ENCODE measurements around the gene TTC21B.

TTC21B gene

GRCh38 chr2:165827016-165827920, 126.3 kb downstream of the TTC21B start:
- DNase-seq, result no peak

DNA sequence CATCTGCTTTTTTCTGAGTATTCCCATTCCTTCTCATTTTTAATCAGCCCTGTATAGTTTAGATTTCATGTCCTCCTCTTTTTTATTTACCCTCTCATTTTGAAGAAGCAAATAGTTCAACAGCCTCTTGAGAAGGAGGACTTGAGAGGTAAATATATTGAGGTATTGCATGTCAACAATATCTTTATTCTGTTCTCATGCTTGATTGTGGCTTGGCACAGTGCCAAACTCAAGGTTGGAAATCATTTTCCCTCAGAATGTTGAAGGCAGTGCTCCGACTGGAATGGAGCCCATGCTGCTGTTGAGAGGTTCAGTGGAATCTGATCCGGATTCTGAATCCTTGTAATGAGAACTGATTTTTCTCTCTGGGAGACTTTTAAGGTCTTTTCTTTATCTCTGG, 128.5 kb downstream of the TTC21B start:
- DNase-seq, result no peak

Data from hematopoietic multipotent progenitor cell treated with erythropoietin and hydrocortisone succinate and interleukin-3 and kit ligand, for 8 days (in vitro differentiated cells).